ENCODE data around the gene GSTP1.
"Not testable (repeated sequence)": the region's sequence is repeated elsewhere in the genome, so short reads cannot be mapped to it uniquely, and the experiment has no call there.

Gene GSTP1

GRCh38 chr11:67599149-67599548, 15.5 kb downstream of the GSTP1 start:
- DNase-seq: no peak

GRCh38 chr11:67600324-67601029, 16.9 kb downstream of the GSTP1 start:
- DNase-seq: peak; percentile 87

GRCh38 chr11:67601098-67601497, 17.5 kb downstream of the GSTP1 start:
- no peak for DNase-seq

DNA sequence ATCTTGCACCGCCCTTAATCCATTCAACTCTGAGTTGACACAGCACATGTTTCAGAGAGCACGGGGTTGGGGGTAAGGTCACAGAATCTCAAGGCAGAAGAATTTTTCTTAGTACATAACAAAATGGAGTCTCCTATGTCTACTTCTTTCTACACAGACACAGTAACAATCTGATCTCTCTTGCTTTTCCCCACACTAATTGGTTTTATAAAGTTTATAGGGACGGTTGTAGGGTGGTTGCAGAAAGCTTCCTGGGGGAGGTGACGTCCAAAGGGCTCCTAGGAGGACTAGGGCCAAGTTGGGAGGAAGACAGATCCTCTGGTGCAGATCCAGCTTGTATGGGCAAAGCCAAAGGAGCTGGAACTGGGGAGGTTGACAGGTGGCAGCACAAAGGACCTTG, 20.5 kb downstream of the GSTP1 start:
- DNase-seq: not testable (repeated sequence)

GRCh38 chr11:67604815-67605214, 21.2 kb downstream of the GSTP1 start:
- no peak for DNase-seq

DNA sequence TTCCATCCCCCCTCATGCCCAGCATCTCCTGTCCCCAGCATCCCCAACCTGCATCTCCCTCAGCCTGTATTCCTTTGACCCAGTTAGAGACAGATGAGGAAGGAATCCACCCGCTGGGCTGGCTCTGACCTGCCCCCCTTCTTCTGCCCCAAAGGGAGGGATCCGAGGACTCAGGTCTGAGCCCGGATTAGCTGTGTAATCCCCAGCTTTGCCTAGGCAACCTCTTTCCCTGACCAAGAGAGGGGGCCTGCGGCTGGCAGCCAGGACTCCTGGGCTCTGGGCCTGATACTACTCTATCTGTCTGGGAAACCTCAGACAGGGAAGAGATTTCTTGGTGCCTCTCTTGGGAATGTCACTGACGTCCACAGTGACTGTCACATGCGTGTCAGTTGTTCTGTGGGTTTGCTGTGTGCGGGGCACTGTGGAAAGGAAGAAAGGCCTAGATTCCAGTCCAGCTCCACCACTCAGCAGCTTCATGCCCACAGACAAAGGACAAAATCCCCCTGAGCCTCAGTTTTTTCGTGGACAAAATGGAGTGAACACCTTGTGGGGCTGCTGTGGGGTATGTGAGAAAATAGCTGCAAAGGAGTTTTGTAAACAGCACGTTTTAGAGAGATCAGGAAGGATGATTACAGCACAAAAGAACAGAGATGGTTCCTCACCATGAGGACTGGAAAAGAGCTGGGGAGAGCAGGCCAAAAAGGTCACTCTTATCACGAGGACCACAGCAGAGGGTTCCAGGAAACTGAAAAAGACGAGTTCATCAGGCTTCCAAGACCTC, 21.8 kb downstream of the GSTP1 start:
- peak; percentile 42 for DNase-seq

- DNase-seq: peak; percentile 37
Measured at GRCh38 chr11:67606093-67606491, 22.5 kb downstream of the GSTP1 start.

DNA sequence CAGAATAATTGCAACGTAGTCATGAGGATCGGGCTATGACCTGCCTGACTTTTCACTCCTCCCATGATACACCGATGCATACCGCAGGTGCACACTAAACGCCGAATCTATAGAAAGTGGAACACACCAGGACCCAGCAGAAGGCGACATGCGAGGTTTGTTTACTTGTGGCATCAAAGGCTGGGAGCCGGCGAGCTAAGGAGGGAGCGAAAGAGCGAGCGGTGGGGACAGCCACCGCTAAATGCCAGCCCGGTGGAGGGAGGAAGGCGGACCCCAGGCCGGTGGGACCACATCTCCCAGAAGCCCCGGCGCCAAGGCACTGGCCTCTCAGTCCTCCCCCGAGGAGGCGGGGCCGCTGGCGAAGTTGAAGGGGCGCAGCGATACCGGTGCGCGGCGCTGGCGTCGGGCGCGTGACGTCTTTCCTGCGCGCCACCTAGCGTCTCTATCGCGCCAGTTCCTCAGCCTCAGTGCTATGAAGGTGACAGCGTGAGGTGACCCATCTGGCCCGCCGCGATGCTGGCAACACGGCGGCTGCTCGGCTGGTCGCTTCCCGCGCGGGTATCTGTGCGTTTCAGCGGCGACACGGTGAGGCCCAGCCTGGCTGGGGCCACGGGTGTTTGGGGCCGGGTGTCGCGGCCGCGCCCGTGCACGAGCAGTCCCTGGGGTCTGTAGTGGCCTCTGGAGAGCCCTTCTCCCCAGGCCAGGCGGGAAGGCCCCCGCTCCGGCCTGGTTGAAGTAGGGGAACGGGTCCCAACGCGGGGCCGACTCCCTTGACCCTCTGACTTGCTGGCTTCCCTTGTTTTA, 23.1 kb downstream of the GSTP1 start, which contains the start of gene NDUFV1:
Gene NDUFV1 (plus strand): TSS at position 445 of the 804 bp plus-strand sequence. CDS start 69 bp downstream, at position 514.
- peak; percentile 98 for DNase-seq

DNA sequence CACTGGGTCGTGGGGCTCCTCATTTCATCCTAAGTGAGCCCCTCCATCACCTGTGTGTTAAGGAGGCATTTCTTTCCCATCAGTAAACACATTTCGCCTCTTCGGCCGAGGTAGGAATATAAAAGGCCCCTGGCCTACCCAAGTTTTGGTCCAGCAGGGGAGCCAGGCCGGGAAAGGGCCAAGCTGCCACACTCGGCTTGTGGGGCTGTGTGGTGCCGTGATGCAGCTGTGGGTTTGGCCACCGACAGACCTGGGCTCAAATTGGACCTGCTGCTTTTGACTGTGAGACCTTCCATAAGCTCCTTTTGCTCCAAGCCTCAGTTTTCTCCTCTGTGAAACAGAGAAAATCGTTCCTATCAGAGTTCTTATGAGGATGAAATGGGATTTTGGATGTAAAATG, 23.9 kb downstream of the GSTP1 start:
- DNase-seq: no peak

- DNase-seq: no peak
Measured at GRCh38 chr11:67608486-67608885, 24.9 kb downstream of the GSTP1 start.

- DNase-seq: no peak
Measured at GRCh38 chr11:67609316-67609715, 25.7 kb downstream of the GSTP1 start.

- DNase-seq: no peak
Measured at GRCh38 chr11:67610302-67610868, 26.8 kb downstream of the GSTP1 start.

GRCh38 chr11:67611165-67611564, 27.6 kb downstream of the GSTP1 start:
- DNase-seq: no peak

- DNase-seq: no peak
Measured at GRCh38 chr11:67611704-67612587, 28.3 kb downstream of the GSTP1 start.

- no peak for DNase-seq
Measured at GRCh38 chr11:67612751-67613150, 29.1 kb downstream of the GSTP1 start.

DNA sequence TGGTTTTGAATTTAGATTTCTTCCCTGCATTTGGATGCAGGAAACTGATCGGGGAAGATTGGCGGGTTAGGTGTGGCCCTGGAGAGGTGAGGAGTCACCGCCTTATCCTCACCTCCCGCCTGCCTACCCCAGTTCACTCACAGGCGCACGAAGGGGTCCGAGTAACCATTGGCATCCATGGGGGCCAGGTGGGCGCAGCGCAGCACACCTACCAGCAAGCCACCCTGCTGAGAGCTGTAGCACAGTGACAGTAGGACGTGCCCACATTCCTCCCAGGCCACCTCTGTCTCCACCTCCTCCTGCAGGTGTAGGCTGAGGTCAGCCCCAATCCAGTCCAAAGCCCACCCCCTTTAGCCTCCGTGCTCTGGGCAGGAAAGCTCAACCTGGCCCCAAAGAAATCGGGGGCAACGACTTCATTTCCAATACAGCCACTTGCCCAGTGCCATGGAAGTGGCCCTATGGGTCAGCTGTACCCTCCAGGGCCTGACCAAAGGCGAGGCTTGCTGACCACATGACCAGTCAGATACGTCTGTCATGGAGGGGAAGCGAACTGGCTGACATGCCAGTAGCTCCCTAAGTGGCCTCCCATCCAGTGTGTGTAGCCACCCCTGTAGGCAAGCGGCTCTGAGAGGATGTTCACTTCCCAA, 29.8 kb downstream of the GSTP1 start:
- no peak for DNase-seq

DNA sequence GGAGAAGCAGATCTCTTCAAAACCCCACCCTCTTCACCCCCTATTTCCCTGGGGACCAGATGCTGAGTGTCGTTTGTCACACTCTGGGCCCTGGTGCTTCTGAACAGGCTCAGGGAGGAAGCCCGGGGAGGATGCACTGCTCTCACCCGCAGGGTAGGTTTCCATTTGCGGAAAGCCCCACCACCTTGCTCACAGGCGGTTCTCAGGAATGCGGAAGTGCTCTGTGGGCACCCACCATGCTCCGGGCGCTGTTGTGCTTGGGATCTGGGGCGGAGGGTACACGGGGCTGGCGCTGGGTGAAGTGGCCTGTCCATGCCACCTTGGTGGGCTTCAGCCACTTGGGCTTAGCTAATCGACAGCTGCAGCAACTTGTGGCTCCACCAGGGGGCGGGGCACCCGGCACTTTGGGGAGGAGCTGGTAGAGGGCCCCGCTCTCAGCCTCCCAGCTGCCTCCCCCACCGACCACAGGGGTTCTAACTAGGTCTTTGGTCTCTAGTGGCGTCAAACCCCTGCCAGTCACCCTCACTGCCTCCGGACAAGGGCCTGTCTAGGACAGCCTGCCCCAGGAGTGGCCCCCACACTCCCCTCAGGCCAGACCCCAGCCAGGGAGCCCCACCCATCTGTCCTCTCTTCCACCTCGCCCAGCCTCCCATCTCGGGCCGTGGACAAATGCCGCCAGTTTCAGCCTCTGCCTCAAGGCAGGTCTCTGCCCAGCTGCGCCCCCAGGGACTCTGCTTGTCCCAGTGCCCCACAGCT, 30.5 kb downstream of the GSTP1 start:
- peak; percentile 52 for DNase-seq

- peak; percentile 51 for DNase-seq
Measured at GRCh38 chr11:67614730-67615714, 31.4 kb downstream of the GSTP1 start.

DNA sequence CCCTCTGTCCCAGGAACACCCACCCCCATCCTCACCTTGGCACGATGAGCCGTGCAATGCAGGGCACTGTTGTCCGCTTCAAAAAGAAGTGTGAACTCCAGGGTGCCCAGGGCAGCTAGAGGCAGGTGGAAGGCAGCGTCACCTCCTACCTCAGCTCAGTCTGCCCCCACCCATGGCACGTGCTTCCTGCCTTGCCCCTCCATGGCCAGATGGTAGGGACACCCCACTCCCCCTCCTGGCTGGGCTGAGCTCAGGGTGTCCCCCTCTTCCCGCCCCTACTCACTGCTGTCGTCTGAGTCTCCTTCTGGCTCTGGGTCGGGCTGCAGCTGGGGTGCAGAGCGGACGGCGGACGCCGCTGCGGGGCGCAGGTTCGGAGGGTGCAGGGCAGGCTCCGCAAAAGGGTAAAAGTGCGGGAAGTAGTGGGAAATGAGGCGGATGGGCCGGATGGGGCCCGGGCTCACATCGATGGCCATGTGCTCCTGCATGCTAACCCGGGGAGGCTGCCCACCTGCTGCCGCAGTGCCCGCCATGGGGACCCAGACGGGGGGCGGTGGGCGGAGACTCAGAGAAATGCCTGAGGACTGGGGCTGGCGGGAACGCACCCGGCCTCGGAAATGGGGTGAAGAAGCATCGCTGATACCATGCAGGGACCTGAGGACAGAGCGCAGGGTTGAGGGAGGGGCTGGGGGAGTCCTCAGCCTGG, 32.3 kb downstream of the GSTP1 start:
- no peak for DNase-seq
